Breast epithelium (tissue), 4 donors: ENCODE data around the gene FBLN2. TPM values are rescaled to one million over a fixed set of nuclear protein-coding genes. Genes with fewer than 3 reads are reported as not detected.

ENCODE experiments used
- DNase-seq, 2 donors: peaks; one replicate each; pipeline ENCODE4 v3.0.0-alpha.2; 2019; ENCODE audit warnings: low spot score in 2 of 2
- H3K27ac ChIP-seq, 2 donors: fragments of 200-600 bp; sonication (generic) in 1 of 2; one replicate each; pipeline ENCODE4 v1.5.1; 2016 to 2019; ENCODE audit warnings: mild to moderate bottlenecking in 1 of 2
- H3K27me3 ChIP-seq, 2 donors: fragments of 200-600 bp; sonication (generic) in 1 of 2; one replicate each; pipeline versions ENCODE4 v1.5.1 to v1.6.0; 2017 to 2019; ENCODE audit warnings: control low read depth in 1 of 2, mild to moderate bottlenecking in 1 of 2
- H3K36me3 ChIP-seq: fragments of 200-600 bp; one replicate; pipeline ENCODE4 v1.5.1; 2019
- H3K4me1 ChIP-seq, 2 donors: fragments of 200-600 bp; sonication (generic); one replicate each; pipeline ENCODE4 v1.5.1; 2016 to 2019; ENCODE audit warnings: control low read depth in 1 of 2
- H3K4me3 ChIP-seq, 3 donors: fragments of 200-600 bp; sonication (generic); 1 replicate in 2 of 3; 2 replicates in 1 of 3; pipeline ENCODE4 v1.5.1; 2016 to 2019; ENCODE audit warnings: mild to moderate bottlenecking in 3 of 3, moderate library complexity in 2 of 3
- H3K9me3 ChIP-seq, 2 donors: fragments of 200-600 bp; sonication (generic) in 1 of 2; one replicate each; pipeline ENCODE4 v1.5.1; 2016 to 2019; ENCODE audit warnings: control low read depth in 1 of 2
- CTCF ChIP-seq, 3 donors: fragments of 450-650 bp; IDR thresholded peaks; one replicate each; pipeline ENCODE4 v1.5.1; 2016 to 2017; ENCODE audit warnings: antibody characterized with exemption in 3 of 3, mild to moderate bottlenecking in 3 of 3, moderate library complexity in 3 of 3
- POLR2A ChIP-seq: fragments of 450-650 bp; IDR thresholded peaks from one replicate; pipeline ENCODE4 v1.6.1; 2016; ENCODE audit warnings: antibody characterized with exemption, mild to moderate bottlenecking, moderate library complexity
- POLR2AphosphoS5 ChIP-seq, 3 donors: sonication (generic); formaldehyde crosslinking; IDR thresholded peaks; one replicate each; pipeline ENCODE4 v1.6.1; 2017; ENCODE audit warnings: antibody characterized with exemption in 3 of 3
- intact Hi-C: fragments of 100-400 bp; cut with DNase I; formaldehyde crosslinking; loops from one replicate; pipeline ENCODE4 v1.15.1; 2023; ENCODE audit warnings: low total_unique reads
- total RNA-seq, 3 donors: library from RNA; depleted of rRNA; stranded (reverse); fragments of >200 nt; gene quantifications; one replicate each; pipeline ENCODE4 v1.1.0, GENCODE V29; 2016

The FBLN2 gene
- total RNA-seq, 3 donors from 2014 or later = 43.5 to 663 (median 81.3) TPM

DNA sequence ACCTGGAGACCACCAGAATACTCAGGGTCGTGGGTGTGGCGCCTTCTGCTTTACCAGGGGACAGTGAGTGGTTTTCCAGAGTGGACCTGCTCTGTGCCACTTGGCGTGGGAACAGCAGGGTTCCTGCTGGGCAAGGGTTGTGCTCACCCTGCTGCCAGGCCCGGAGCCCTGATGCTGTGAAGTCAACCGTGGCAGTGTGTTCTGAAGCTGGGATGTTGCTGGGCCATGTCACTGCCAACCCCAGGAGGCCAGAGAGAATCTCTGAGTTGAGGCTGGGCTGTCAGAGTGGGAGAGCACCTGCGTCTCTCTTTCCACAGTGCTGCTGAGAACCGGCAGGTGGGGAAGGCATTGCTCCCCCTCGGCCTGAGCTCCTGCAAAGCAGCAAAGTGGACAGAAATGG lies 48.7 kb downstream of the FBLN2 start:
- H3K4me1 ChIP-seq = no peaks in the 10 kb centered on the region
- no peaks in the 10 kb centered on the region for H3K27me3 ChIP-seq
- TF ChIP-seq POLR2AphosphoS5 (IDR thresholded peaks at IDR 0.05) (no peak), CTCF (IDR thresholded peaks at IDR 0.05) (no peak), POLR2A (no peak)
- no peak overlapping the region for H3K4me3 ChIP-seq
- H3K36me3 ChIP-seq = no peaks in the 10 kb centered on the region
- H3K9me3 ChIP-seq = no peaks in the 10 kb centered on the region
- no peak for DNase-seq
- intact Hi-C loops = no loop called here
- H3K27ac ChIP-seq = no peak overlapping the region

GRCh38 chr3:13598201-13598600 lies 49.3 kb downstream of the FBLN2 start:
- intact Hi-C loops = no loop called here
- Histone ChIP-seq H3K27me3 (no peaks in the 10 kb centered on the region), H3K36me3 (no peaks in the 10 kb centered on the region), H3K9me3 (no peaks in the 10 kb centered on the region), H3K4me1 (no peaks in the 10 kb centered on the region), H3K27ac (no peak overlapping the region), H3K4me3 (no peak overlapping the region)
- no peak for DNase-seq
- TF ChIP-seq CTCF (IDR thresholded peaks at IDR 0.05) = no peak
- TF ChIP-seq POLR2A = no peak
- no peak for TF ChIP-seq POLR2AphosphoS5 (IDR thresholded peaks at IDR 0.05)

DNA sequence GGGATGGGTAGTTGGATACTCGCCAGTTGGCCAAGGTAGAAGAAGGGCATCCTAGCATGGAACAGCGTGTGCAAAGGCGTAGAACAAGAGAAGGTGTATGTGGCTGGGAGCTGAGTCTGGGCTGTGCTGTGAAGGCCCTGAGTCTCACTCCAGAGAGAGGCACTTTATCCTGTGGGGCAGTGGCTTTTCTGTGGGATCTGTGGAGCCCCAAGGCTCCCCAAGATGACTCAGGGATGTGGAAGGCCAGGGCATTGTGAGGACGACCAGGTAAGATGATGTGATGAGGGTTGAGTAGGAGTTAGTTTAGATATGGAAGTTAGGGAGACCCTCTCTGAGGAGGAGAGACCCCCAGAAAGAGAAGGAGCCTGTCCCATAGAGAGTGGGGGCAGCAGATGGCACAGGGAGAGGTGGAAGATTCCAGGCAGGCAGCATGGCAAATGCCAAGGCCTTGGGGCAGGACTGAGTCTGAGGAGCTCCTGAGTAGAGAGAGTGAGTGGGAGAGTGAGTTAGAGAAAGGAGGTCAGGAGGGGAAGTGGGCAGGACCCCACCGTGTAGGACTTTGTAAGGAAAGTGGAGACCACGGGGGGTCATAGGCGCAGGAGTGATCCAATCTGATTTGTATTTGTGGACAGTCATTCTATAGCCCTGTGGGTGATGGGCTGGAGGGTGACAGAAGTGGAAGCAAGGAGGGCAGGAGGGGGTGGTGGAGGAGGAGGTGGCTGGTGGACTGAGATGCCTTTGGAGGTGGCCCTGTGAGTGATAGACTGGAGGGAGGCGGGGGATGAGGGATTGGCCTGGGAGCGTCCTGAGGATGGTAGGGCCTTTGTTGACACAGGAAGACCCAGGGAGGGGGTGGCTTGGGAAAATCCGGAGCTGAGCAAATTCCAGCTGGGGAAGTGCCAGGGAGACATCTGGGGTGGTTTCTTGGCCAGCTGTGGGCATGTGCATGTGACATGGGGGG lies 50.3 kb downstream of the FBLN2 start:
- no peaks in the 10 kb centered on the region for H3K4me1 ChIP-seq
- TF ChIP-seq POLR2AphosphoS5 (IDR thresholded peaks at IDR 0.05) (no peak), CTCF (IDR thresholded peaks at IDR 0.05) (no peak), POLR2A (no peak)
- intact Hi-C loops = no loop called here
- H3K27ac ChIP-seq = peak overlapping the region in 1 of 2 donors; percentile 3
- H3K27me3 ChIP-seq = no peaks in the 10 kb centered on the region
- H3K36me3 ChIP-seq = no peaks in the 10 kb centered on the region
- no peak for DNase-seq
- H3K4me3 ChIP-seq = no peak overlapping the region
- no peaks in the 10 kb centered on the region for H3K9me3 ChIP-seq

- no peaks in the 10 kb centered on the region for H3K4me1 ChIP-seq
- DNase-seq = no peak
- no peaks in the 10 kb centered on the region for H3K9me3 ChIP-seq
- H3K4me3 ChIP-seq = no peak overlapping the region
- no peaks in the 10 kb centered on the region for H3K36me3 ChIP-seq
- intact Hi-C loops = no loop called here
- H3K27ac ChIP-seq = no peak overlapping the region
- no peaks in the 10 kb centered on the region for H3K27me3 ChIP-seq
- TF ChIP-seq CTCF (IDR thresholded peaks at IDR 0.05) (no peak), POLR2A (no peak), POLR2AphosphoS5 (IDR thresholded peaks at IDR 0.05) (no peak)
Observed at GRCh38 chr3:13599887-13600450, 51.0 kb downstream of the FBLN2 start.
